Activated CD8-positive, alpha-beta memory T cell treated with anti-CD3 and anti-CD28 coated beads for 4 hours (primary cell): ENCODE data around the gene SLU7.

Source experiments
- DNase-seq, 2 donors: peaks; one replicate each; pipeline ENCODE4 v3.0.0-alpha.2; 2020; ENCODE audit warnings: low read depth in 2 of 2

The SLU7 gene

GRCh38 chr5:160419458-160420330, 813 bp upstream of the SLU7 start:
- DNase-seq, result no peak

DNA sequence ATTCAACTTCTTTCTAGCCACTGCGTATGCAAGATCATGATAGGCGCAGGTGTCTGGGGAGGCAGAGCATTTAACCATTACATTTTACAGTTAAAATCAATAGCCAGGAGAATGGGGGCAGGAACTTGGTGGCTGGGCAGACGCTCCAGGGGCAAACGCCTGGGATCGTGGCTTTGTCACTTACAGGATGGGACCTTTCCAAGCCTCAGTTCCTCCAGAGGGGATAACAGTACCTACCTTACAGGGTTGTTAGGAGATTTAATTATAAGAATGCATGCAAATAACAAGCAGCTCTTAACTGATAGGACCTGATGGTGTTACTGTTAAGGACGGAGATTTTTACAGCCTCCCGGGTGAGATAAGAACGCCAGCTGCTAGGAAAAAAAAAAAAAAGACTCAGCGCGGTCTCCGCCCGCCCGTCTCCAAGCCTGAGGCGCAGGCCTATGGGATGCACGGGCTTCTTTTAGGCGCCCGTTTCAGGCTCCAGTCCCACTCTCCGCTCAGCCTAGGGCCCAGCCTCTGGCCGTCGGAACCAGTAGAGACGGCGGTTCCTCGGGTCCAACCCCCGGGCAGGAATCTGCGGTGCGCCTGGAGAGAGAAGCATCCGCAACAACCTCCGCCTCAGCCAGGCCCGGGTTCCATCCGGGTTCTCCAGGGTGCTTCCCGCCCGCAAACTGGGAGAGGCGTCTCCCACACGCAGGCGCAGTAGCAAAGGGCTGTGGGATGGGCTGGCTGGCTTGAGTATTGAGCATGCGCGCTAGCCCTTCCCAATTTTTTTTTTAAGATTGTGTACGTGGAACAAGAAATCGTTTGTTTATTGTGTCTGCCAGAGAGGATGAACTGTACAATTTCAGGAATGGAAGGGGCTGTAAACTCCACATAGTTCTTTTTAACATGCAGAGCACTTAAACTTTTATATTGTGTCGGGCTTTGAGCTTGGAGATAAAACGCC, 19.2 kb downstream of the SLU7 start, which contains the start of gene FAM200C:
Gene FAM200C, minus strand, starts transcription at position 653 of the 952 bp plus-strand sequence. CDS start 4,564 bp downstream, outside the sequence.
- peak; percentile 27 for DNase-seq

DNA sequence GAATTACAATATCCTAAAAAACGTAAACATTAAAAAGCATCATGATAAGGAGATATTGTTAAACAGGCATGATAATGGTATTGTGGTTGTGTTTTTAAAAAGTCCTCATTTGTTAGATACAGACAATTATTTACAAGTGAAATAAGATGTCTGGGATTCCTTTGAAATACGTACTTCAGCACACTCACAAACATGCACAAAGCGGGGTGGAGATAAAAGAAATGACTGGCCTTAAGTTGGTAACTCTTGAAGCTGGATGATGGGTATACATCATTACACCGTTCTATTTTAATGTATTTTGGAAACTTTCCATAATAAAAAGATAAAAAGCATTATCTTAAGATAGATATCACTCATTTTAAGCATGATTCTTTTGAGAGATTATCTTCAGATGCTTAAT, 20.1 kb downstream of the SLU7 start:
- DNase-seq, result no peak

DNA sequence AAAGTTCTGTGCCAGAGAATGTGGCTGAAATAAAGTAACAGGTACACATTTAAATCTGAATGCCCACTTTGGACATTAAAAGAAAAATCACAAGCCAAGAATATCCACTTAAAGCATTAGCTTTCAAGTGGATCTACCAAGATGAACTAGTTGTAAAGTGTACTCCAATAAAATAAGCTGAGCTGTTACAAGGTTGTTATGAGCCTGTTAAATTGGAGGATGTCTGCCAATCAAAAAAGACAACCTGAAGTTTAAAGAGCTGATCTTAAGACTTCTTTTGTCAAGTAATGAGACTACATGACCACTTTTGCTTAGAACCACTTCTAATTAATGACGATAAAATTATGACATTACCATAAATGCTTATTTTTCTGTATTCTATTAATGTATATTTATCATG, 21.4 kb downstream of the SLU7 start:
- DNase-seq, result no peak

- DNase-seq, result no peak
Observed at GRCh38 chr5:160395111-160395510, 23.8 kb downstream of the SLU7 start.

- no peak for DNase-seq
Observed at GRCh38 chr5:160390787-160391696, 27.8 kb downstream of the SLU7 start.

DNA sequence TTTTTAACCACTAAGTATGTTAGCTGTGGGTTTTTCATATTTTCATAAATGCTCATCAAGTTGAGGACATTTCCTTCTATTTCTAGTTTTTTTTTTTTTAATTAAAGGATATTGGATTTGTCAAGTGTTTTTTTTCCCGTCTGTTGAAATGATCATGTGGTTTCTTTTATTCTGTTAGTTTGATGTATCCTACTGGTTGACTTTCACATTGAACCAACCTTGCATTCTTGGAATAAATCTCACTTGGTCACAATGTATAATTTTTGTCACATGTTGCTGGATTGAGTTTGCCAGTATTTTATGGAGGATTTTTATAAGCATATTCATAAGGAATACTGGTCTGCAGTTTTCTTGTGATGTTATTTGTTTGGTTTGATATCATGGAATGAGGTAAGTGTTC, 31.4 kb downstream of the SLU7 start:
- no peak for DNase-seq

DNA sequence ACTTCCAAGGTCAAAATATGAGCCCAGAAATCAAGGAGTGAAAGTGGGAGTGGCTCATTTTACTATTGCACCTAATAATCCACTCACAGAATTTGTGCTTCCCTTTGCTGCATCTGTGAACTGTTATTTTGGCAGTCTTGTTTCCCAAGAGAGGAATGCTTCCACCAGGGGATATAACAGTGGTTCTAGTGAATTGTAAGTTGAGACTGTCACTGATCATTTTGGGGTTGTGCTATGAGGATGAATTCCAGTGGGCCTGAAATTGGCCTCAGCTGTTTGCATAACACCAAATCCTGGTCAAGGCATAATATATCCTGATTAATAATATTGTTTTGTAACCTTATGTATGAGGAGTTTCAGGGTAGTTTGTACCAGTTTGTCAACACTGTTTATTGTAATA, 33.4 kb downstream of the SLU7 start:
- DNase-seq, result no peak

- DNase-seq, result no peak
Observed at GRCh38 chr5:160384681-160385080, 34.2 kb downstream of the SLU7 start.

DNA sequence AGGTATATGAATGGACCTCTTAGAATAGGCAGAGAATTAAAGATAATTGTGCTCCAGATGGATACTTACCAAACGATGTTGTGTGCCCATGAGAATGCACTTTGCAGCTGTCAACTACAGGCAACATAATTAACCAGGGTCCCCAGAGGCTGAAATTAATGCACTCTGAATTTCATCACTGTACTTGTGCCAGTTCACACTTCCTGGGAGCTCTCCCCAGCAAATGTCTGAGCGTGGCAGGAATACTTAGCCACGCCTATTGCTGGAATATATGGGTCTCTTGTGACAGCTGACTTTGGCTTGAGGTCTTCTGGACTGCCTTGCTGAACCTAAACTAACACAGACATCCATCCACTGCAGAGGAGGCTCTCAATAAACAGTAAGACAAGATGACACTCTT, 36.5 kb downstream of the SLU7 start:
- DNase-seq, result no peak

- no peak for DNase-seq
Observed at GRCh38 chr5:160380041-160380440, 38.8 kb downstream of the SLU7 start.

DNA sequence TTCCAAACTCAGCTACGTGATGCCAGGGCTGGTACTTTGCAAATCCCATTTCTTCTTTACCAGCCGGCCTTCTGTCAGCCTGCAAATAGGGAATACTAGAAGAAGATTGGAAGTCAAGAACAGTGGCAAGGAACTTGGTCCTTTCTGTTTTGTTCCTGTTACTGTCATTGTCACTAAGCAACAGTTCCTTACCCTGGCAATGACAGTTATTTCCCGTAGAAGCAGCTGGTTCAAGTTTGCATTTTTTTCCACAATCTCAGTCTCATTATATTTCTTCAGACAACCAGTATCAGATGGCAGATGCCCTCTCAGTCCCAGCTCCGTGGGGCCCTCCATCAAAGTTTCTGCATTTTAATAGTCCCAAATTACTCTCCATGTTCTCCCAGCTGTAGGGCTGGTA, 39.4 kb downstream of the SLU7 start:
- DNase-seq, result no peak

DNA sequence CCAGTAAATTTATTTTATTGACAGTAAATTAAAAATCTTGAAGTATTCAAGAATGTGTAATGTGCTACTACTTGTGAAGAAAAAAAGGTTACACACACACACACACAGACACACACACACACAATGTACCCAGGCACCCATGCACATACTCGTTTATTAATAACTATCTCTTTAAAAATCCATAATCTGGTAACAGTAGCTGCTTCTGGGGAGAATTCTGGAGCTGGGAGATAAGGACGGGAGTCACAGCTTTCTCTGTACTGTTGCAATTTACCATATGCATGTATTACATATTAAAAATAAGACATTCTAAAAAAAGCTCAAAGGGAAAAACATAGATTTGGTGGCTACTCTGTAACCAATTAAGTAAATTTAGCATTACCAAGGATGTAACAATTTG, 40.6 kb downstream of the SLU7 start:
- DNase-seq, result no peak

DNA sequence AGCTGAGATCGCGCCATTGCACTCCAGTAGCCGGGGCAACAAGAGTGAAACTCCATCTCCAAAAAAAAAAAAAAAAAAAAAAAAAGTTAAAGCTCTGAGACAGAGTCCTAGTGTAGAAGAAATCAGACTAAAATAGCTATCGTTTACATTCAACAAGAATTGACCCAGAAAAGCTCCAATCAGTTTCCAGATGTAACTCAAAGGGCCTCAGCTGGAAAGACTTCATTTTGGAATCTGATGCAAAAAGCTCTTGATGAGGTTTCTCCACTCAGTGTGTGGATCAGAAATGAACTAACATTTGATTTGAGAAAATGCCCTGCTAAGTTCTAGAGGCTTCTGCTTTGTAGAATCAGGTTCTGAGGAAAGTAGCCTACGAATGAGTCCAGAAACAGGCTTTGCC, 41.2 kb downstream of the SLU7 start:
- no peak for DNase-seq

GRCh38 chr5:160376416-160376815, 42.5 kb downstream of the SLU7 start:
- no peak for DNase-seq

- DNase-seq, result no peak
Observed at GRCh38 chr5:160375701-160376100, 43.2 kb downstream of the SLU7 start.

DNA sequence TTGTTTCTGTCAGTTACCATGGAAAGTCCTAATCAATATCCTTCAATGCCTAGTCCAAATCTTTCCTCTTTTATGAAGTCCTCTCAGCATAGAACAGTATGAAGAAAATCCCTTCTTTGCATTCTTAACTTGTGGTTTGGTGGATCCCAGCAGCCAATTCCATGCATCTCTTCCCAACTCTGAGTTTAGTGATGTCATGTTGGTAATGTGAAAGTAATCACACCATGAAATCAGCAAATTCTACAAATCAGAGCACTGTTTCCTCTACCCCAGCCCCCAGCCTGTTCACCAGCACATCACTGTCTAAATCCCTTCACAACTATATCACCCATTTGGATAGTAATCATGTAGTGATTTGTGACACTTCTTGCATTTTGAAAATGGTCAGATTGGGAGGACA, 43.7 kb downstream of the SLU7 start:
- no peak for DNase-seq

DNA sequence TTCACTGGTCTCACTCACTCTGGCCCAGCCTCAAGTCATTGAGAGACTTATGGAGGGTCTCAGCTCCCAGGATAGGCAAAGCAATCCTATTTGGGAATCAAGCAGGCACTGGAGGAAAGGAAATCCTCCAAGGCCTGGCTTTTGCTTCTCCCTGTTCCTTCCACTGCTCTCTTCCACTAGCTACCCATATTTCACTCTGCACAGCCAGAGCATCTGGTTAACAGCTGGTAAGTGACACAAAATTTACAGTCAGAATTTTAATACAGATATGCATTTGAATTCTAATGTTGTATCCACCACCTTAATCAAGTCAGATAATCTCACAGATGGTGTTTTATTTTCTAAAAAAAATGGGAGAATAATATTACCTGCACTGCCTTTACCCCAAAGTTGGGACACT, 47.6 kb downstream of the SLU7 start:
- DNase-seq, result no peak

- DNase-seq, result no peak
Observed at GRCh38 chr5:160370713-160371034, 48.2 kb downstream of the SLU7 start.

GRCh38 chr5:160369990-160370712, 48.7 kb downstream of the SLU7 start, which contains the start of gene C1QTNF2:
C1QTNF2 (minus strand) TSS chr5:160370626; CDS start chr5:160355011, 15,615 bp downstream.
- no peak for DNase-seq

GRCh38 chr5:160367885-160368284, 51.0 kb downstream of the SLU7 start:
- DNase-seq, result no peak
